ENCODE results near the gene HLCS.

HLCS gene

DNA sequence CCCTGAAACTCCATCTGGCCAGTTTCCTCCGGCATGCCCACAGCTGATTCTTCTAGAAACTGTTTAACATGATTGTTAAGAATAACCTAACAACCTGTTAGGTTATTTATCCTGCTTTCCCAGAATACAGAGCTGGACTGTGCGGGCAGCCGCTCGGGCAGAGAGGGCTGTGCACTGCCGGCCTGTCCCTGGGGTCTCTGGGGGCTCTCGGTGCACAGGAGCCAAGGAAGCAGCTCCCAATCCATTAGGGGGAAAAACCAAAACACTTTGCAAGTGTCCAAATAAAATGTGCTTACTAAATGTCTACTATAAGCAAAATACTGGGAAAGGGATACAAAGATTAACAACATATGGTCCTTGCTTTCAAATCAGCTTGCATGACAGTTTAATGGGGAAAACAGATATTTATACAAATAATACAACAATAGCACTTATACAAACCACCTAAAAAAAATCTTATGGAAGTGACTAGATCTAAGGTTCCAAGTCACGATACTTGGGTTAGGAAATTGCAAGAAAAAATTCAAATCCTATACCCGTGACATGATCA is 50.7 kb downstream of the HLCS start:
- H3K4me1 Mint-ChIP-seq = peaks cover 7% of the 10 kb centered on the region
- no peak overlapping the region for H3K4me3 Mint-ChIP-seq
- H3K27ac Mint-ChIP-seq = no peak overlapping the region
- H3K9me3 Mint-ChIP-seq = no peaks in the 10 kb centered on the region
- H3K27me3 Mint-ChIP-seq = no peaks in the 10 kb centered on the region
- H3K36me3 Mint-ChIP-seq = peaks cover 18% of the 10 kb centered on the region
- ATAC-seq = no peak

DNA sequence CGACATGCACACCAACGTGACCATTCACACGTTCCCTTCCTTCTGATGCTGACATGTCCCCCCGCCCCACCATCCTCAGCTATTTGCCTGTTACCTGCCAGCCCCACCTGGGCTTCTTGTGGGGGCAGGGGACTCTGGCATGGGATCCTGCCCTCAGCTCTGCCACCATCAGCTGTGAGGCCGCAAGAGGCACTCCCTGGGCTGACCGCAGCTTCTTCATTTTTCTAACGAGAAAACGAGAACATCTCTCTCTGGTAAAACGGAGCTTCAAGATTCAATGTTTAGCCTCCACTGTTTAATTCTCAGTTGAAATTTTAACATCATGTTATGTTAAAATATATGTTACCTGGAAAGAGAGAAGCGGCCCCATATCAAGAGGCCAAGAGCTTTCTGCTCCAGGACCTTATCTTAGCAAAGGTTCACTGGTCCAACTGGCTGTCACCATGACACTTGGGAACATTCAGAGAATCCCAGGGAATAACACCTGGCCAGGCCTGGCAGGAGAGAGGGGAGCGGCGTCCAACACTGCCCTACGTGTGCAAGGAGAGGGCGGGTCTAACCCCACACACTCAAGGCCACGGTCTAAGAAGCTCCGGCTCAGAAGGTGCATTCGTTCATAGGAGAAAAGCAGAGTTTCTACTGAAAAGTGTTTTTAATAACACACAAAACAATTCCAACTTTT is 51.3 kb downstream of the HLCS start:
- H3K27ac Mint-ChIP-seq = no peak overlapping the region
- no peaks in the 10 kb centered on the region for H3K27me3 Mint-ChIP-seq
- H3K4me1 Mint-ChIP-seq = peaks cover 7% of the 10 kb centered on the region
- peaks cover 20% of the 10 kb centered on the region for H3K36me3 Mint-ChIP-seq
- H3K4me3 Mint-ChIP-seq = no peak overlapping the region
- H3K9me3 Mint-ChIP-seq = no peaks in the 10 kb centered on the region
- ATAC-seq = no peak

DNA sequence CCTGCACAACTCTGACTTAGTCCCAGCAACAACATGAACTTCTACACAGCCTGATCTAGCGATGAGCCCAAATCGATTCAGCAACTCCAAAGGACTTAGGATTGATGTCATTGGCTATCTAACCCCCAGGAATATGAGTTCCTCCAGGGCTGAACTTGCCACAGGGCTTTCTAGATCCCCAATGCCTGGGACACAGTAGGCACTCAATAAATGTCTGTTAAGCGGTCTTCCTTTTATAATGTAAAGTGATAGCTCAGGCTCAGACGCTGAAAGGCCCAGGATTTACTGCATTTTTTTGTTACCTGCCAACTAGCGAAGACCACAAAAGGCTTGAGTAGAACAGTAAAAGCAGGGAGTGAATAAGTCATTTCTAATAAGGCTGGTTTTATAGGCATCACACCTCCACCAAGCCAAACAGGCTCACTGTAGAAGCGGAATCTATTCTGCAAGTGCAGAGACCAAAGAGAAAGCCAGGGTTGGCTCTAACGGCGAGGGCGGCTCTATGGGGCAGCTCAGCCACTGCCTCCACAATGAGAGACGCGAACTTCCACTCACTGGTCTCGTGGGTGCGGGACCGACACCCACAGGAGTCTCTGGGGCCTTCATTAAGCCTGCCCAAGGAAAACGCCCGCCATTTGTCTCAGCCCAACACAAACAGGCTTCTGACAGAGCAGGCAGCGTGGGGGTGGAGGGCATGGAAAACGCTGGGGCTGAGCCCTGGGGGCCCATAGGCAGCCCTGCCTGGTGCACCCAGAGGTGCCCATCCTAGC is 52.0 kb downstream of the HLCS start:
- H3K27me3 Mint-ChIP-seq = no peaks in the 10 kb centered on the region
- H3K9me3 Mint-ChIP-seq = no peaks in the 10 kb centered on the region
- H3K36me3 Mint-ChIP-seq = peaks cover 20% of the 10 kb centered on the region
- H3K4me3 Mint-ChIP-seq = no peak overlapping the region
- ATAC-seq = no peak
- H3K27ac Mint-ChIP-seq = no peak overlapping the region
- H3K4me1 Mint-ChIP-seq = peaks cover 7% of the 10 kb centered on the region

DNA sequence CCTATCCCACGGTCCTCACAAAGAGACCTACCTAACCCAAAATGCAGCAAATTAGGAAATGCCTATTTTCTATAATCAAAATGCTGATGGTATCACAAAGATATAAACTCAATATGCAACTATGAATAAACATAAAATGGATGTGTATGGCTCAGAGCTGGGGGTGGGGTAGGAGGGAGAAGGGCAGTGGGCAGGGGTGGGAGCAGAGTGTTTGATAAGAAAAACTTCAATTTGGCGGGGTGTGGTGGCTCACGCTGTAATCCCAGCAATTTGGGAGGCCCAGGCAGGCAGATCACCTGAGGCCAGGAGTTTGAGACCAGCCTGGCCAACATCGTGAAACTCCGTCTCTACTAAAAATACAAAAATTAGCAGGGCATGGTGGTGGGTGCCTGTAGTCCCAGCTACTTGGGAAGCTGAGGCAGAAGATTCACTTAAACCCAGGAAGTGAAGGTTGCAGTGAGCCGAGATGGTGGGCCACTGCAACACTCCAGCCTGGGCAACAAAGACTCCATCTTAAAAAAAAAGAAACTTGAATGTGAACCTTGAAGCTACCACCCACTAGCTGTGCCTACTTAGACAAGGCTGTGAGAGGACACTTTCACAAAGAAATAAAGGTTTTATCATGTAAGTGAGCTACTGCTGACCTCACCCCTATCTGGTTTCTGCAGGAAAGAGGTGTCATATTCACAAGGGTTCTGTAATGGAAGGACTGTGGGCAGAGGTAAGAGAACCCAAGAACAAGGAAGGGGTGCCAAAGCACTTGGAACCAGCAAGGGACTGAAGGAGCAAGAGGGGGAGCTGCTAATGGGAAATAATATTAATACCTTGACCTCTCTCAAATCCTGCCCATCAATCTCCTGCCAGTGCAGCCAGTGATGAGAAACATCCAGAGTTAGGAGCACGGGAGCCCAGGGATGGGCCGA is 53.0 kb downstream of the HLCS start:
- Mint-ChIP-seq H3K27ac (no peak overlapping the region), H3K4me3 (no peak overlapping the region), H3K4me1 (peaks cover 7% of the 10 kb centered on the region), H3K27me3 (no peaks in the 10 kb centered on the region), H3K36me3 (peaks cover 15% of the 10 kb centered on the region), H3K9me3 (no peaks in the 10 kb centered on the region)
- ATAC-seq = no peak

DNA sequence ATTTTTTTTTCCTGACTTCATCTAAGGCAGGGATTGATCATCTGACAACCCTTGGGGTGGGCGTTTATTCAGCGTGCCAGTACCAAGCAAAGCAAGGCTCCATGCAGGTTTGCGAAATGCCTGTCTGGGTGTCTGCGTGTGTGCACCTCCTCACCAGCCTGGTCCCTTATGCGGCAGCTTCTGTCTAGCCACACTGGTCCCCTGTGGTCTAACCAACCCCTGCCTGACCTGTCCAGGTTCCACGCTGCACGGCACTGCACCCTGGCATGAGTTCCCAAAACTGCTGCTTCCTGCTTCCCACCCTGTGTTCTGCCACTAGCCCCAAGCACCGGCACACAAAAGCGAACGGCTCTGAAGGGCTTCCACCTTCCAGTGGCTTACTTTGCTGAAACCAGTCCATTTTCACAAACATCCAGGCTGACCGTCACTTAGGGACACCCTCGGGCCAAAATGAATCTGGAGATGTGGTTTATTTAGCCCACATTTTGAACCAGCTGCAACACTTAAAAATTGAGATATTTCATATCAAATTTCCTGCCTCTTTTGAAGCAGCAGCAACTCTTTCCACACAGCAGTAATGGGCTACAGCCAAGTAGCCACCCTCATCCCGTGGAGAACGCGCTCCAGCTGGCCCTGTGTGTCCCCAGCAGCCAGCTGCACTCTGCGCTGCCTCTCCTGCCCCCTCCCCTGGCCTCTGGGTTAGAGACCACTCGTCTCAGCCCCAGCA is 55.7 kb downstream of the HLCS start:
- peaks cover 16% of the 10 kb centered on the region for H3K36me3 Mint-ChIP-seq
- H3K27ac Mint-ChIP-seq = no peak overlapping the region
- ATAC-seq = no peak
- H3K4me3 Mint-ChIP-seq = no peak overlapping the region
- H3K9me3 Mint-ChIP-seq = no peaks in the 10 kb centered on the region
- no peaks in the 10 kb centered on the region for H3K27me3 Mint-ChIP-seq
- H3K4me1 Mint-ChIP-seq = no peaks in the 10 kb centered on the region

DNA sequence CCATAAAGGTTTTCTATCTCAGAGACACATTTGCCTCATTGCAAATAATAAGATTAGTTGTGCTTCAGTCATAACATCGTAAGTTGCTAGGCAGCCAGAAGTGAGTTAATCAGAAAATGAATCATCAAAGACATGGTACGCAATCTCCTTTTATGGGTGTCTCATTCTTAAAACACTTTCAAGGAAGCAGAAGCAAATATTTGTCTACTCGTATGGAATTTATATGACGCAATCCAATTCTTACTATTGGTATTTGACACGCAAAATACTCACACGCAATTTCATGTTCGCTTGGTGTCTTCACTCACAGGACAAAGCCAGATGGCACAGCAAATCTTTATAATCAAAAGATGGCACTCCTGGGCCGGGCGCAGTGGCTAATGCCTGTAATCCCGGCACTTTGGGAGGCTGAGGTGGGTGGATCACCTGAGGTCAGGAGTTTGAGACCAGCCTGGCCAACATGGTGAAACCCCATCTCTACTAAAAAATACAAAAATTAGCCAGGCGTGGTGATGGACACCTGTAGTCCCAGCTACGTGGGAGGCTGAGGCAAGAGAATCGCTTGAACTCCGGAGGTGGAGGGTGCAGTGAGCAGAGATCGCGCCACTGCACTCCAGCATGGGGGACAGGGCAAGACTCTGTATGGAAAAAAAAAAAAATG is 56.4 kb downstream of the HLCS start:
- Mint-ChIP-seq H3K27ac (no peak overlapping the region), H3K4me1 (no peaks in the 10 kb centered on the region), H3K4me3 (no peak overlapping the region), H3K36me3 (peaks cover 16% of the 10 kb centered on the region), H3K9me3 (no peaks in the 10 kb centered on the region), H3K27me3 (no peaks in the 10 kb centered on the region)
- ATAC-seq = no peak

DNA sequence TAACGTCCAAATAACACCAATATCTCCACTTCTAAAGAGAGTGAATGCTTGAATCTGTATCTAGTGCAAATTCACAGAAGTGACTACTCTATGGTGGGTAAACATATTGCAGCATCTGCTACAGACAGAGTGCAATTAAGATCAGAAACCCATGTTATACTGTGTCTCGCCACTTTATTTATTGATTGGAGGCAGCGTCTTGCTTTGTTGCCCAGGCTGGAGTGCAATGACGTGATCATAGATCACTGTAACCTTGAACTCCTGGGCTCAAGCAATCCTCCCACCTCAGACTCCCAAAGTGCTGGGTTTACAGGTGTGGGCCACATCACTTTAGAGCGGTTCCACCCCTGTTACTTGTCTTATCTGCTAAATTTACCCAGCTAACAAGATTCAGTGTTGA is 57.0 kb downstream of the HLCS start:
- ATAC-seq = no peak
- no peaks in the 10 kb centered on the region for H3K4me1 Mint-ChIP-seq
- H3K27ac Mint-ChIP-seq = no peak overlapping the region

DNA sequence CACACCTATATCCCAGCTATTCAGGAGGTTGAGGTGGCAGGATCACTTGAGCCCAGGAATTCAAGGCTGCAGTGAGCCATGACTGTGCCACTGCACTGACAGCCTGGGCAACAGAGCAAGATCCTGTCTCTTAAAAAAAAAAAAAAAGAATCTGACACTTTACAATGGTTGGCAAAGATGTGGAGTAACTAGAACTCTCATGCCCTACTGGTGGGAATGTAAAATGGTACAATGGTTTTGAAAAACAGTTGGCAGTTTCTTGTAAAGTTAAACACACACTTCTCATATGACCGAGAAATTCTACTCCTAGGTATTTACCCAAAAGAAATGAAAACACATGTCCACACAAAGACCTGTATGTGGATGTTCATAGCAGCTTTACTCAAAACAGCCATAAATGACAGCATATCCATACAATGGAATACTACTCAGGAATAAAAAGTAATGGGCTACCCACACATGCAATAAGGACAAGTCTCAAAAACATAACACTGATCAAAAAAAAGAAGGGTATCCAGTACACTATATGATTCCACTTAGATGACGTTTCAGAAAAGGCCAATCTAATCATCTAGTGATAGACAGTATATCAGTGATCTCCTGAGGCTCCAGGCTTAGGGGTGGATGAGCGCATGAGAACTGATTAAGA is 58.1 kb downstream of the HLCS start:
- Mint-ChIP-seq H3K4me1 (no peaks in the 10 kb centered on the region), H3K36me3 (peaks cover 16% of the 10 kb centered on the region), H3K27me3 (no peaks in the 10 kb centered on the region), H3K9me3 (no peaks in the 10 kb centered on the region), H3K27ac (no peak overlapping the region), H3K4me3 (no peak overlapping the region)
- no peak for ATAC-seq

More for the DNA sequence above, 57.0 kb downstream of the HLCS start:
- H3K4me3 Mint-ChIP-seq = no peak overlapping the region
- peaks cover 16% of the 10 kb centered on the region for H3K36me3 Mint-ChIP-seq
- no peaks in the 10 kb centered on the region for H3K9me3 Mint-ChIP-seq
- H3K27me3 Mint-ChIP-seq = no peaks in the 10 kb centered on the region

DNA sequence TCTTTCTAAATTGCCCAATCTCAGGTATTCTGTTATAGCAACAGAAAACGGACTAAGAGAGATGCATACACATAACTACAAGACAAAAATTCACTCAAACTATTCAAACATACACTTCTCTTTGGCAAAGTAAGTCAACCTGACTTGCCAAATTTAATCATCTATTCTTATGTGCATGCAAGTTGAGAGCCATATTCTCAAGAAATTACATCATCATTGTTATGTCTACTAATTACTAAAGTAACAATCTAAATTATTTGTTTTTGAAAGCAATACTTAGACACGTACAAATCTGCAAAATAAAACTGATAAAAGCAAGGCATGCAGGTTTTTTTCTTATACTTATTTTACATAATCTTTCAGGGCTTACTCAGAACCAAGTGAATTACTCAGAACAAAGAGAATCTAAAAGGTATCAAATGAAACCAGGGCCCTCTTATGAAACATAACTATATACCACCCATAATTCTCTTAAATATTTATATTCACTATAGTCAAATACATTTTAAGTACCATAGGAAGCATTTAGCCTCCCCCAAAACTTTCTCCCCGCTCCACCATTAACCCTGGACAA is 62.3 kb downstream of the HLCS start:
- no peak overlapping the region for H3K4me3 Mint-ChIP-seq
- no peak overlapping the region for H3K27ac Mint-ChIP-seq
- ATAC-seq = no peak
- no peaks in the 10 kb centered on the region for H3K4me1 Mint-ChIP-seq
- peaks cover 27% of the 10 kb centered on the region for H3K36me3 Mint-ChIP-seq
- H3K27me3 Mint-ChIP-seq = no peaks in the 10 kb centered on the region
- H3K9me3 Mint-ChIP-seq = no peaks in the 10 kb centered on the region

DNA sequence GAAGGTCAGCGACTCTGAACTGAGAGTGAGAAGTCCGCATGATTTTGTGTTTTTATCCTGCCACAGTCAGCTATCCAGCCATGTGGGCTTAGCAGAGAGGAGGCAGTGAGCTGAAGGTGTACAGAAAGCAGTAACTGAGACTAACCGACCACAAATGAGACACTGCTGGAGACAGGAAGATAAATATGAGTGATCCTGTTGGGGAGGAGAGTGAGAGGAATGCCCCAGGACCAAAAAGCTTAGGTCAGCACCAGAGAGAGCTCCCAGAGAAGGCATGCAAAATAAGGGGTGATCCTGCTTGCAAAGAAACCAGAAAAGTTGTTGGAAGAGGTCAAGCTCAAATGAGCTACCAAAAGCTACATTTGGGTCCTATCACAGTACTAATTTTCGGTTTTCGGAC is 63.7 kb downstream of the HLCS start:
- Mint-ChIP-seq H3K27ac (no peak overlapping the region), H3K36me3 (peaks cover 21% of the 10 kb centered on the region), H3K27me3 (no peaks in the 10 kb centered on the region), H3K9me3 (no peaks in the 10 kb centered on the region), H3K4me1 (no peaks in the 10 kb centered on the region), H3K4me3 (no peak overlapping the region)
- no peak for ATAC-seq

DNA sequence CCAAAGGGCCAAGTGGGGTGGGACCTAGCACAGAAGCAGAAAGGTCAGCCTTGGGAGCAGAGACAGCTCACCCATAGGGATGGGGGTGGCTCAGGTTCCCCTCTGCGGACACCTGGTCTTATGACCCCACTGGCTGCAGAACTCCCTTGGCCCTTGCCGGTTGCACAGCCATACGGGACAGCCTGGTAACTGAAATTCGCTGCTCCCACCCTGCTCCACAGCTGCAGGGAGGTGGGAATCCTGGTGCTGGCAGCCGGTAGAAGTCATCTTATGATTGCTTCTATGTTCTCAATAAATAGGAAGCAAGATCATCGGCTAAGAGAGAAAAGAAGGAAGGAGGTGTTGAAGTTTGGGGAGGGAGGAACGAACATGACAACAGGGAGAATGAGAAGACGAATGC is 64.1 kb downstream of the HLCS start:
- no peak for ATAC-seq
- H3K4me1 Mint-ChIP-seq = no peaks in the 10 kb centered on the region
- H3K9me3 Mint-ChIP-seq = no peaks in the 10 kb centered on the region
- H3K27me3 Mint-ChIP-seq = no peaks in the 10 kb centered on the region
- H3K27ac Mint-ChIP-seq = no peak overlapping the region
- no peak overlapping the region for H3K4me3 Mint-ChIP-seq
- peaks cover 24% of the 10 kb centered on the region for H3K36me3 Mint-ChIP-seq

DNA sequence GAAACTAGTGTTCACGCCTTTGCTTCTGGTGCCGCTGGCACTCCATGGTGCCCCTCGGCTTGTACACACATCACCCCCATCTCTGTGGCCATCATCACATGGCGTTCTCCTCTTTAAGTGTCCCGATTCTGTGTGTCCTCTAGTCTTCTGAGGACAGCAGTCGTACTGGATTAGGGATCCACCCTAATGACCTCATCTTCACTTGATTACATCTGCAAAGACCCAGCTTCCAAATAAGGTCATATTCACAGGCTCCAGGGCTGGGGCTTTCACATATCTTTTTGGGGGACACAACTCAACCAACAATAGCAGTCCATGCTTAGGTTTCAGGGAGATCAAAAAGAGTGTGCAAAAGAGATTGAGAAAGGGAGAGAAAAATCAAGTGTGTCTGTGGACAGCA is 64.9 kb downstream of the HLCS start:
- no peaks in the 10 kb centered on the region for H3K27me3 Mint-ChIP-seq
- no peak overlapping the region for H3K4me3 Mint-ChIP-seq
- H3K27ac Mint-ChIP-seq = no peak overlapping the region
- peaks cover 32% of the 10 kb centered on the region for H3K36me3 Mint-ChIP-seq
- no peak for ATAC-seq
- no peaks in the 10 kb centered on the region for H3K4me1 Mint-ChIP-seq
- H3K9me3 Mint-ChIP-seq = no peaks in the 10 kb centered on the region

DNA sequence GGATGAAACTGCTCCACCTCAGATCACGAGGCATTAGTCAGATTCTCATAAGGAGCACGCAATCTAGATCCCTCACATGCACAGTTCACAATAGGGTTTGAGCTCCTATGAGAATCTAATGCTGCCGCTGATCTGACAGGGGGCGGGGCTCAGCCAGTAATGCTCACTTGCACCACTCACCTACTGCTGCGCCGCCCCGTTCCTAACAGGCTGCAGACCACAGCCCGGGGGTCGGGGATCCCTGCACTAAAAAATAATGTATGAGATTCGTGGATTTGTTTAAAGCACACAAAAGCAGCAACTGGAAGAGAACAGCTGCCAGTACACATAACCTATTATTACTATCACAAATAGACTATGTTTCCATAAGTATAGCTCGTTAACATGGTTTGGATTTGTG is 72.9 kb downstream of the HLCS start:
- Mint-ChIP-seq H3K4me3 (no peak overlapping the region), H3K9me3 (no peaks in the 10 kb centered on the region), H3K27ac (no peak overlapping the region), H3K36me3 (peaks cover 68% of the 10 kb centered on the region), H3K27me3 (no peaks in the 10 kb centered on the region), H3K4me1 (no peaks in the 10 kb centered on the region)
- ATAC-seq = no peak

DNA sequence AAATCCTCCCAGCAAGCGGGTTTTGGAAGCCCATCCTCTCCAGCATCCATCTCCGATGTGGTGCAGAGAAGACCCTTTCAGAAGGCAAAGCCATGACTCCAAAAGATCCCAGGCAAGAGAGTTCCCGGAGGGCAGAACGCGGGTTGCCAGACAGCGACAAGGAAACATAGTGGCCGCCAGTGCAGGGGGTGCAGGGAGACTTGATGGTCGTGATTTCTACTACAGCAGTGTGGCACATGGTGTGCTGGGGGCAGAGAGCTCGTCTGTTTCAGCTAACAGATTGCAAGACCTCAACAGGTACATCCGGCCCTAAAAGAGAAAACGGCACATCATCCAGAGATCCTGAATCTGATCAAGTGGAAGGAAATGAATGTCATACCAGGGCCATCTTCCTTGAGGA is 74.3 kb downstream of the HLCS start:
- Mint-ChIP-seq H3K27ac (no peak overlapping the region), H3K36me3 (peaks cover 66% of the 10 kb centered on the region), H3K4me3 (no peak overlapping the region), H3K9me3 (no peaks in the 10 kb centered on the region), H3K27me3 (no peaks in the 10 kb centered on the region), H3K4me1 (no peaks in the 10 kb centered on the region)
- ATAC-seq = no peak

Measured in stimulated activated memory B cell treated with anti-CD40 and anti-IgM and Interleukin-4, amounts not matched to agents 10 μg/mL and 1 μg/mL and 100 μg/mL, for 72 hours (primary cell).